ENCODE data around the gene TTLL5.
"Not testable (repeated sequence)": the region's sequence is repeated elsewhere in the genome, so short reads cannot be mapped to it uniquely, and the experiment has no call there.

Gene TTLL5

DNA sequence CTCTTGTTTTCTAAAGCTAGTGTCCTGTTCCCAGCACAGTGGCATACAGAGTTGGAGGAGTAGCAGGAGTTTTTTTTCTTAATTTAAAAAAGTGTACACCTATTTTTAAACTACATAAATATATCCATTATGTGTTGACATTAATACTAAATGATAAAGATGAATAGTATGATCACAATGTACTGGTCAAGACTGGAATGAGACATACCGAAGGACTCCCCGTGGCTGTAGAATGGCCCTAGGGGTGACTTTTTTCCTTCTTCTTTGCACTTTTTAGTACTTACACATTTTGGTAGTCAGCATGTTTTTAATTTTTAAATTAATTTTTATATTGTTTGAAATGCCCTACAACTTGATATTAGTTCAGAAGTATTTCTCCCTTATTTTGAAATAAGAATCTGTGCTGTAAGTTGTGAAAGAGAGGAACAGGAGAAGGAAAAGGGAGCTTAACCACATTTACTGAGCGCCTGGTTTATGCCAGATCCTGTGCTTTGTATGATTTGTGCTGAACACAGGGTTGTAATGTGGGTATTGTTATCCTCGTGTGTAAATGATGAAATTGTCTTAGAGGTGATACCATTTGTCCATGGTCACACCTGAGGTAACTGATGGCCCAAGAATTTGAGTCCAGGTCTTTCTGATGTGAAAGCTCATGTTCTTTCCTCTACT, 184.2 kb downstream of the TTLL5 start:
- H3K27ac ChIP-seq = no peak overlapping the region
- TF ChIP-seq, protein P1, sequence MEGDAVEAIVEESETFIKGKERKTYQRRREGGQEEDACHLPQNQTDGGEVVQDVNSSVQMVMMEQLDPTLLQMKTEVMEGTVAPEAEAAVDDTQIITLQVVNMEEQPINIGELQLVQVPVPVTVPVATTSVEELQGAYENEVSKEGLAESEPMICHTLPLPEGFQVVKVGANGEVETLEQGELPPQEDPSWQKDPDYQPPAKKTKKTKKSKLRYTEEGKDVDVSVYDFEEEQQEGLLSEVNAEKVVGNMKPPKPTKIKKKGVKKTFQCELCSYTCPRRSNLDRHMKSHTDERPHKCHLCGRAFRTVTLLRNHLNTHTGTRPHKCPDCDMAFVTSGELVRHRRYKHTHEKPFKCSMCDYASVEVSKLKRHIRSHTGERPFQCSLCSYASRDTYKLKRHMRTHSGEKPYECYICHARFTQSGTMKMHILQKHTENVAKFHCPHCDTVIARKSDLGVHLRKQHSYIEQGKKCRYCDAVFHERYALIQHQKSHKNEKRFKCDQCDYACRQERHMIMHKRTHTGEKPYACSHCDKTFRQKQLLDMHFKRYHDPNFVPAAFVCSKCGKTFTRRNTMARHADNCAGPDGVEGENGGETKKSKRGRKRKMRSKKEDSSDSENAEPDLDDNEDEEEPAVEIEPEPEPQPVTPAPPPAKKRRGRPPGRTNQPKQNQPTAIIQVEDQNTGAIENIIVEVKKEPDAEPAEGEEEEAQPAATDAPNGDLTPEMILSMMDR (conservative IDR thresholded peaks at IDR 0.05) = no peak

DNA sequence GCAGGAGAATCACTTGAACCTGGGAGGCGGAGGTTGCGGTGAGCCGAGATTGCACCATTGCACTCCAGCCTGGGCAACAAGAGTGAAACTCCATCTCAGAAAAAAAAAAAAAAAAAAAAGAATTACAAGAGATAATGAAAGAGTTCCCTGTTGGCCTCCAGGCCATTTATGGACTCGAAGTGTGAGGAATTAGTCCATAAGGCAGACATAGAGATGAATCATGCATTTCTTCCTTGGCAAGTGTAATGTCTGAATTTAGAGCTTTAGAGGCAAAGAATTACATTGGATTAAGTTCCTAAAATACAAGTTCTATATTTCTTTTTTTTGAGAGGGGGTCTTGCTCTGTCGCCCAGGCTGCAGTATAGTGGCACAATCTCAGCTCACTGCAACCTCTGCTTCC, 185.6 kb downstream of the TTLL5 start:
- H3K27ac ChIP-seq = not testable (repeated sequence)

DNA sequence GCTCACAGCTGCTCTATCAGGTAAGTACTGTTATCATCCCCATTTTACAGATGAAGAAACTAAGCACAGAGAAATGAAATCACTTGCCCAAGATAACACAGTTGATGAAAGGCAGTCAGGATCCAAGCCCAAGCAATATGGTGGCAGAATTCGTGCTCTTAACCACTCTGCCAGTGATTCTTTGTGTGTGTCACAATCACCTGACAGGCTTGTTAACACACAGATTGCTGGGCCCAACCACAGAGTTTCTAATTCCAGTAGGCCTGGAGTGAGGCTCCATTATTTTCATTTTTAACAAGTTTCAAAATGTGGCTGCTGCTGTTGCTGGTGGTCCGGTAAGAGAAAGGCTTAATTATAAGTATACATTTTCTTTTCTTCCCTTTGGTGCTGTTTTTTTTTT, 186.5 kb downstream of the TTLL5 start:
- TF ChIP-seq, protein P1 (conservative IDR thresholded peaks at IDR 0.05) = no peak
- no peak overlapping the region for H3K27ac ChIP-seq

DNA sequence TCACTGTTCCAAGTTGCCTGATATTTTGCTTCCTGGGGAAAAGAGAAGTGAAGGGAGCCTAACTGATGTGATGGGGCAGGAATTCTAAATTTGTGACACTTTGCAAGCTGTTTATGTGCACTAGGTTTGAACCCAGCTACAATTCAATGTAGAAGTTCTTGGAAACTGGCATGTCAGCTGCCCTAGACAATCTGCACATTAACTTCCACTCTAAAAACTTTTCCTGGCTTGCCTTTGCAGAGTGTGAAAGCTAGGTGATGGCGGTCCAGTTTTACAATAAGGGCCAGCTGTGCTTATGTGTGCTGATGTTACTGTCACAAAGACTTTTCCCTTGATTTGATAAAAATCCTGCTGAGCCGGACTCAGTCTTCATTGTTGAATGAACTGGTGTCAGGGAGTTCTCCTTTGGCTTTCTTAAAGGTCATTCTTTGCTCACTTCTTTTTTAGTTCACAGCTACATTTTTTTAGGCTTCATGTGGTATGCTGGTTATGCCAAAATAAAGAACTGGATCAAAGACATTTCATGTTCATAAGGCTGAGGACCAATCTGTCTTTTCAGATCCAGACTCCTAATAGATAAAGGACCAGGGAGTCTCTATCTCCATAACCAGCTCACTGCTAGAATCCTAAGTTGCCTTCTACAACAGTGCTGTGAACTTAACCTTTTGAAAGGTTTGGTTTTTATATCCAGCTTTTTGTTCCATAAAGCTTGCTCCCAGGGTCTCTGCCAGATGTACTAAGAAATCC, 187.3 kb downstream of the TTLL5 start:
- TF ChIP-seq, protein P1 (conservative IDR thresholded peaks at IDR 0.05) = no peak
- H3K27ac ChIP-seq = no peak overlapping the region

DNA sequence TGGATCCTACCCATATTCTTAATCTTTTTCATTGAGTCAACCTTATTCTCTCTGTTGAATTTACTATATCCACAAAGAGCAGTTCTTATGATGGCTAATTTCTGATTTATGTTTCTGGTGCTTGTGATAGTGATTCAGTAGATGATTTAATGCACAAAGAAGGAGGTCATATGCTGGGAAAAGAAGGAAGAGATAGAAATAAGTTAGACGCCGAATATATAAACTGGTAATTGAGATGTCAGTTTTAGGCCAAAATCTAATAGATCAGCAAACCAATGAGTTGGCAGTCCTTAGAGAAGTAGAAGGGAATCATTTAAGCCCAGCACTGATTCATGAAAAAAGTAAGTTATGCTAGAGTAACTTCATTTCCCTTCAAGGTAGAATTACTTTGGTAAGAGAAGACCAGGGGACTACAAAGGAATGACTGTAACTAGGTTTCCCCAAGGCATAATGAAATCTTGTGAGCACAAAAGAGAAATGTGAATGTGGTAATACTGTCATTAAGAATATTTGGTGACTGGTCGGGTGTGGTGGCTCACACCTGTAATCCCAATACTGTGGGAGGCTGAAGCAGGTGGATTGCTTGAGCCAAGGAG, 188.4 kb downstream of the TTLL5 start:
- TF ChIP-seq, protein P1 (conservative IDR thresholded peaks at IDR 0.05) = no peak
- H3K27ac ChIP-seq = no peak overlapping the region

DNA sequence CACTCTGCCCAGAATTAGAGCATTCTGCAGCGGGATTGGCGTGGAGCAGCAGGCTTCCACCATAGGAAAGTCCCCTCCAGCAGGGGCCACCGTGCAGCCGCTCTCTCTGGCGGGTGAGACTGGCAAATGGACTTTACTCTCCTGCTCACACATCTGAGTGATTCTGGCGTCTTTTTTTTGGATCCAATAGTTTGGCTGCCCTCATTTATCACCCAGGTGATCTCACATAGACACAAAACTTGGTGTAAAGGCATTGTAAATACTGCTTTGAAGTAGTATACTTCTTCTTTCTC, 190.5 kb downstream of the TTLL5 start:
- H3K27ac ChIP-seq = no peak overlapping the region
- TF ChIP-seq, protein P1 (conservative IDR thresholded peaks at IDR 0.05) = no peak

DNA sequence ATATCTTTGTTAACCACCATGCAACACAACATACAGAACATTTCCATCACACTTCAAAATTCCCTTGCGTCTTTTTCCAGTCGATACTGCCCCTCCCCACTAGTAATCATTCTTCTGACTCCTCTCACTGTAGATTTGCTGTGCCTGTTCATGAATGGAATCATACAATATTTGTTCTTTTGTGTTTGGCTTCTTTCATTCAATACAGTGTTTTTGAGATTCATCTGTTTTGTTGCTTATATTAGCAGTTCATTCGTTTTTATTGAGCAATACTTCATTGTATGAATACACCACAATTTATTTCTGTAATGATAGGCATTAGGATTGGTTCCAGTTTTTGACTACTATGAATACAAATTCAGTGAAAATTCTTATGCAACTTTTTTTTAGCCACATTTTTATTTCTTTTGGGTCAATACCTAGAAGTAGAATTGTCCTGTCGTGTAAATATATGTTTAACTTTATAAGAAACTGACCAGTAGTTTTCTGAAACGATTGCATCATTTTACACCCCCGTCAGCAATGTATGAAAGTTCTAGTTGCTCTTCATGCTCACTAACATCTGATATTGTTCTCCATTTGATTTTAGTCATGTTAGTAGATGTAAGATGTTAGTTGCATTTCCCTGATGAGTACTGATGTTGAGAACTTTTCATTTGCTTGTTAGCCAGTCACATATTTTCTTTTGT, 193.2 kb downstream of the TTLL5 start:
- no peak overlapping the region for H3K27ac ChIP-seq
- TF ChIP-seq, protein P1 (conservative IDR thresholded peaks at IDR 0.05) = no peak

Measured in VCaP (cell line).